ENCODE data around the gene MAGI2. TPM values are rescaled to one million over a fixed set of nuclear protein-coding genes. Genes with fewer than 3 reads are reported as not detected.

Gene MAGI2
- total RNA-seq, 1 experiment from 2014 or later, result 14.3 TPM

GRCh38 chr7:79245623-79246249, 207.7 kb downstream of the MAGI2 start:
- no peak overlapping the region for H3K14ac ChIP-seq (ENCODE audit: insufficient read depth, low read length)
- no peak overlapping the region for H4K91ac ChIP-seq (ENCODE audit: insufficient read length, low read depth, low read length)
- WGBS (ENCODE audit: extremely low coverage, insufficient read length, low lambda C conversion rate), result no CpG with 5 or more reads among the region's 4 CpGs

More at GRCh38 chr7:79245623-79246249, 207.7 kb downstream of the MAGI2 start:
- Histone ChIP-seq H4K20me1 (ENCODE audit: control insufficient read depth, insufficient read depth, insufficient read length) (no peaks in the 10 kb centered on the region), H3K4me2 (ENCODE audit: insufficient read depth, insufficient read length, low read length) (no peak overlapping the region), H4K5ac (ENCODE audit: insufficient read length, low read depth, low read length) (no peak overlapping the region), H3K23ac (ENCODE audit: insufficient read length, low read depth, low read length) (no peak overlapping the region), H2BK20ac (ENCODE audit: low read depth, low read length, poor library complexity, severe bottlenecking) (no peak overlapping the region), H3K27me3 (ENCODE audit: insufficient read depth, low read length) (no peaks in the 10 kb centered on the region), H3K56ac (ENCODE audit: insufficient read length, low read depth, low read length) (no peak overlapping the region), H3K18ac (ENCODE audit: insufficient read length, low read depth, low read length) (no peak overlapping the region), H3K4ac (ENCODE audit: low read depth, low read length) (no peak overlapping the region), H3K27ac (ENCODE audit: insufficient read length, low read depth, low read length) (no peak overlapping the region), H3T11ph (ENCODE audit: low read length) (no peak overlapping the region), H2AK5ac (ENCODE audit: insufficient read length, low read length) (no peak overlapping the region), H3K23me2 (ENCODE audit: insufficient read length, low read depth, low read length, poor library complexity, severe bottlenecking) (no peaks in the 10 kb centered on the region), H3K79me2 (ENCODE audit: insufficient read depth, low read length) (no peaks in the 10 kb centered on the region), H3K9me3 (ENCODE audit: control insufficient read depth, low read depth, low read length) (no peaks in the 10 kb centered on the region), H2BK120ac (ENCODE audit: low read depth, low read length, poor library complexity, severe bottlenecking) (no peak overlapping the region), H3K79me1 (ENCODE audit: insufficient read depth, low read depth, low read length, poor library complexity, severe bottlenecking) (no peaks in the 10 kb centered on the region), H3K9ac (ENCODE audit: extremely low read depth, insufficient read length, low read length) (no peak overlapping the region), H3K4me1 (ENCODE audit: insufficient read depth, low read length) (no peaks in the 10 kb centered on the region), H2BK12ac (ENCODE audit: insufficient read length, low read depth, low read length) (no peak overlapping the region), H2BK5ac (ENCODE audit: insufficient read length, low read length) (no peak overlapping the region), H4K8ac (replicated peaks; ENCODE audit: insufficient read length, low read depth, low read length) (no peak overlapping the region), H2AFZ (ENCODE audit: low read length) (no peak overlapping the region), H2BK15ac (ENCODE audit: low read depth, low read length) (no peak overlapping the region)
- Mint-ChIP-seq H3K36me3 (ENCODE audit: insufficient read depth in 1 of 3, low read depth in 3 of 3) (0 out of 7 replicates have a peak, but pooled peaks cover 0 to 1% (median 0%) of the 10 kb centered on the region in 3 experiments), H3K27ac (peak overlapping the region in 1 of 3 experiments; percentile 27; a peak in 1 of 7 replicates), H3K4me3 (no peak overlapping the region), H3K9me3 (peaks cover 3% of the 10 kb centered on the region in 2 experiments; a peak in 4 of 5 replicates), H3K27me3 (ENCODE audit: low read depth) (no peaks in the 10 kb centered on the region; the same call in 1 of the 2 replicates), H3K4me1 (peaks cover 0 to 3% of the 10 kb centered on the region in 2 experiments; a peak in 3 of 4 replicates)
- peak; percentile 61; the same call in 2 of the 3 replicates for TF ChIP-seq CTCF (conservative IDR thresholded peaks at IDR 0.05)
- no peak for DNase-seq
